ENCODE data around the gene ATP6V0A1.
A peak's percentile ranks its signal among the peaks of the same experiment; 100 is the strongest.
"Not testable (repeated sequence)": the region's sequence is repeated elsewhere in the genome, so short reads cannot be mapped to it uniquely, and the experiment has no call there.

The ATP6V0A1 gene

DNA sequence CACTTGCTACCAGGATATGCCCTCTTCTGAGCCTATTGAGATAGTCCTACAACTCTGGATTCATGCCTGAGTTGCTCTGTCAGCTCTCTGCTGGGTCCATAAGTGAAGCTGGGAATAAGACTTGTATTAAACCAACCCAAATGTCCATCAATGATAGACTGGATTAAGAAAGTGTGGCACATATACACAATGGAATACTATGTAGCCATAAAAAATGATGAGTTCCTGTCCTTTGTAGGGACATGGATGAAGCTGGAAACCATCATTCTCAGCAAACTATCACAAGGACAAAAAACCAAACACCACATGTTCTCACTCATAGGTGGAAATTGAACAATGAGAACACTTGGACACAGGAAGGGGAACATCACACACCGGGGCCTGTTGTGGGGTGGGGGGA, 19.1 kb downstream of the ATP6V0A1 start:
- not testable (repeated sequence) for DNase-seq

DNA sequence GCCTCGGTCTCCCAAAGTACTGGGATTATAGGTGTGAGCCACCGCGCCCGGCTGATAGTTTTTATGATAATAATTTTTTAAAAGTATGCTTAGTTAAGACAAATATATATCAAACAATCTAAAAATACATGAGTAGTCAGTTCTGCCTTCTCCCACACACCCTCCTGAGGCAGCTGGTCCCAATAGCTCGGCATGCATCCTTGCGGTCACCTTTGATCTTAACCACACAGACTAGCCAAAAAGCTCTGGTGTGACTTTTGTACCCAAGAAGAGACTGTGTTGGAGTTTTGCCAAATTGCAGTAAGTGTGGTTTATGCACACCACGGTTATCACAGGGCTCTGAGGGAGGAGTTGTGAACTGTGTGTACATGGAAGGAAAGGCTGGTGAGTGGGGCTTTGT, 25.6 kb downstream of the ATP6V0A1 start:
- DNase-seq = peak; percentile 78 to 88

GRCh38 chr17:42485680-42486079, 27.0 kb downstream of the ATP6V0A1 start:
- DNase-seq = no peak

- DNase-seq = no peak
Observed at GRCh38 chr17:42488032-42488431, 29.4 kb downstream of the ATP6V0A1 start.

- no peak for DNase-seq
Observed at GRCh38 chr17:42493319-42493718, 34.6 kb downstream of the ATP6V0A1 start.

GRCh38 chr17:42494673-42495072, 36.0 kb downstream of the ATP6V0A1 start:
- DNase-seq = no peak

- DNase-seq = no peak
Observed at GRCh38 chr17:42498828-42499227, 40.1 kb downstream of the ATP6V0A1 start.

DNA sequence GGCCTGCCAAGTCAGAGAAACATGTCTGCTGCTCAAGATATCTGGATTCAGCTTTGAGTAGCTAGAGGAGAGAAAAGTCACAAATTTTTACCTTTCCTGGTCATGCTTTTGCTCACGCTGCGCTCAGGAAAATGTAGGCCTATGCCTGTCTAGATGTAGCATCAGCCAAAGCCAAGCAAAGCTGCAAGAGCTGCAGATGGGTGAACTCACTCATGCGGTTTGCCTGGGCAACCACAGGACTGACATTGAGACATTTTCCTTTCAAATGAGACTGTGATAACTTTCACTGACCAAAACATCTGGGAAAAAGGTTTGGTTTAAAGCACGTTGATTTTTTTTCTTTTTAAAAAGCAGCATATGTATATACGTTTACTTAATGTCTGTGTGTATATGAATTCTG, 43.4 kb downstream of the ATP6V0A1 start:
- no peak for DNase-seq

- DNase-seq = no peak
Observed at GRCh38 chr17:42502926-42503325, 44.2 kb downstream of the ATP6V0A1 start.

- no peak for DNase-seq
Observed at GRCh38 chr17:42507671-42508070, 49.0 kb downstream of the ATP6V0A1 start.

DNA sequence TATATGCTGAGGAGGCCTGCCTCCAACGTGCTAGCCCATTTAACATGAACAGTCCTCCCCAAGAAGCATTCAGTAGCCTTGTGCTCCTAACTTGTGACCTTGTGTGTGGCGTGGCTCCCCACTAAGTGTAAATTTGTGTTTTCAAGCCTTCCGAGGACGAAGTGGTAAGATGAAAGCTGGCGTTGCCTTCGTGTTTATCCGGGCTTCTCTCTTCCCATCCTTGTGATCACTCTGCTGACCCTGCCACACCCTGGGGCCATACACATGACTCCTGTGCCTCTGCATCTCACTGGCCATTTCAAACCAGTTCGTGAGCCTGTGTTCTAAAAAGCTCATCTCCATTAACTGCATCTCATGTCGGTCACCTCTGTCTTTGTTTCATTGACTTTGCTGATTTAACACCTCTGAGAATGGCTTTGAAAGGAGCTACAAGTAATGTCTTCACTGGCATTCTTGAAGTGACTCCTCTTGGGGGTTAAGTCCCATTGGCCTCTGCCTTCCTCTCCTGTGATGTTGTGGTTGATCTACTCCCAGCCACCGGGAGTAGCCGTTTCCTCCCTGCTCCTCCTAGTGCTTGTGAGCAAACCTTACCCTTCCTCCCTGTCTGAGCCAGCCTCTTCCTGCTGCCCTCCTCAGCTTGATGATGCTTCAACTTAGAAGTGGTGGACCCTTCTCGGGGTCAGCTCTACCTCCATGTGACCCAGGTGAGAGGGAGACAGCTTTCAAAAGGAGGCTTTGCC, 49.9 kb downstream of the ATP6V0A1 start:
- DNase-seq = no peak

GRCh38 chr17:42509409-42509808, 50.7 kb downstream of the ATP6V0A1 start:
- no peak for DNase-seq

- no peak for DNase-seq
Observed at GRCh38 chr17:42509841-42510240, 51.2 kb downstream of the ATP6V0A1 start.

- DNase-seq = no peak
Observed at GRCh38 chr17:42512246-42512645, 53.6 kb downstream of the ATP6V0A1 start.

DNA sequence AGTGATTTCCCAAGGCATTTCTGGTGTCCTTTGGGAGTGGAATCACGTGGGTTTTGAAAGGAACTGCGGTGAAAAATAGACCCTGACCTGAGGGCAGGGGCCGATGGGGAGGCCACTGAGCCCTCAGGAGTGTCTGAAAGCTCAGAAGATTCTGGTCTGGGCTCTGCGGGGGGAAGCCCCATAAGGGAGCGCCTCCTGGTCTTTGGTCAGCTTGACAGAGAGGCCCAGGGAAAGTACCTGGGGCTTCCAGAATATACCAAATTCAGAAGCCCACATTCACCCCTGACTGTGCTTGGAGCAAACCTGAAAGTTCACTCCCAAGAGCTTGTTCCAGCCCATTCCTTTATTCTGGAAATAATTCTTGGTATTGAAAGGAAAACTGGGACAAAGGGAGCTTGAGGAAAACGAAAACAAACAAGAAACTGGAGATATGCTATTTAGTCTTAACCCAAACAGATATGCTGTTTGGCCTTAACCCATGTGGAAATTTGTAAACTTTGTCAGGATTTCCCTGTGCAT, 54.1 kb downstream of the ATP6V0A1 start:
- no peak for DNase-seq

DNA sequence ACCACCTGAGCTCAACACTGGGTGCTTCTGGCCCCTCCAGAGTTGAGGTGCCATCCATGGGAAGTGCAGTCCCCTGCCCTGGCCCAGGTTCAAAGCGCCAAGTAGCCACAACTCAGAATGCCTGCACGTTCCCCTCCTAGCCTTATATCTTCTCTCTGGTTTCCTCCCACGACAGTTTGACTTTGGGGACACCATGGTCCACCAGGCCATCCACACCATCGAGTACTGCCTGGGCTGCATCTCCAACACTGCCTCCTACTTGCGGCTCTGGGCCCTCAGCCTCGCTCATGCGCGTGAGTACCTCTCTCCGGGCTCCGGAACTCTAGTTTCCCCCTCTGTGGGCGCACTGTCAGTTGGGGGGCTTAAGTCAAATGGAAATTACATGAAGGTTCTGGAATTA, 55.0 kb downstream of the ATP6V0A1 start:
- DNase-seq = no peak

DNA sequence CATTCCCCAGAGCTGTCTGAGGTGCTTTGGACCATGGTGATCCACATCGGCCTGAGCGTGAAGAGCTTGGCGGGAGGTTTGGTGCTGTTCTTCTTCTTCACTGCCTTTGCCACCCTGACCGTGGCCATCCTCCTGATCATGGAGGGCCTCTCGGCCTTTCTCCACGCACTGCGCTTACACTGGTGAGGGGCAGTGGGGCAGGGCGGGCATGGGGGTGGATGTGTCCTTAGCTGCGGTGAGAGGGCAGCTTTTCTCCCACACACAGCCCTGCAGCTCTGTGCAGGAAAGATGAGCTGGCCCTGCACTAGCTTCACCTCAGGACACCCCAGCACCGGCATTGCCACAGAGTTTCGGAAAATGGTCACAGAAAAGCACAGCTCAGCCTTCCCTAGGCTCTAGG, 55.6 kb downstream of the ATP6V0A1 start:
- DNase-seq = no peak

GRCh38 chr17:42514867-42515266, 56.2 kb downstream of the ATP6V0A1 start:
- no peak for DNase-seq

DNA sequence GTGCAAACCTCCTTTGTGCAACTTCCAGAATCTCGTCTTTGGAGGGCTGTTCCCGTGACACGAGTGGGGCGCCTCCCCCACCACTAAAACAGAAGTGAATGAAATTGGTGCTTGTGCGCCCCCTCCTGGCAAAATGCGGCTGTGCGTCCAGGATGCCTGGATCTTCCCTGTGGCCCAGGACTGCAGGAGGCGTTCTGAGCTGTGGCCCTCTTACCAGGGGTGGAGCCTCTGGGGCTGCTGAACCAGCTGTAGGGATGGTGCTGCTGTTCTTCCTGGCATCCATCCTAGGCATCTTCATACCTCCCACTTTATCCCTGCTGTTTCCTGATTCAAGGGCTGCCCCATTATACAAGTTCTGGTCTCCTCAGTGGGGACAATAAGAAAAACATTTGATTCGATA, 58.8 kb downstream of the ATP6V0A1 start:
- DNase-seq = peak; percentile 78 to 82

DNA sequence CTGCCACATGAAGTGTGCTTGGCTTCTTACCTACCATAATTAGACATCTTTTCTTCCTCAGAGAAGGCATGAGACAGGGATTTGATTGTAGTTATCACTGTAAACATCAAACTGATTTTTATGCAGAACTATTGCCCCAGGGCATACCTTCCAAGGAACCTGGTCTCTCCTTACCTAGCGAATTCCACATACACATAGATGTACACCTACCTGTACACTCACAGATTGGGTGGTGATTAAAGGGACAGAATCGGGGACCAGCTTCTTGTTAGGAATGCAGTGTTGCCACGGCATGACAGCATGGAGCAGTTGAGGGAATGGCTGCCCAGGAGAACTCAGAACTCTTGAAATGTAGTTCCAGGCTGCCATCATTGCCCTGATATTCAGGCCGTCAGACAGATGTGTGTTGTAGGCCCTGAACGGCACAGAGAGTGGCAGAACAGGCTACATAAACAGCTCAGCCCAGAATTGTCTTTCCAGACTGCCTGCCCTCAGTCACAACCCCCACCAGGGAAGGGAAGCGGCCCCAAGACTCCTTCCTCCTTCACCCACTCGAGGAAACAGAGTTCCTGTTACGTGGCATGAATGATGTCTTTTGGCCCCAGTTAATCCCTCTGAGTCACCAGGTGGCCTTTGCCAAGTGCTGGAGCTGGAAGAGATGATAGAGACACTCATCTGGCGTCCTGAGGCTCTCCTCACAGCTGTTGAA, 59.5 kb downstream of the ATP6V0A1 start:
- DNase-seq = peak in 1 of 2 donors; percentile 55

- no peak for DNase-seq
Observed at GRCh38 chr17:42518755-42519545, 60.3 kb downstream of the ATP6V0A1 start.

- no peak for DNase-seq
Observed at GRCh38 chr17:42519546-42520491, 61.1 kb downstream of the ATP6V0A1 start.
